ENCODE data around the gene CASP5. TPM values are rescaled to one million over a fixed set of nuclear protein-coding genes. Genes with fewer than 3 reads are reported as not detected.

Gene CASP5
- total RNA-seq, 6 donors from 2014 or later = 1.0 to 4.1 (median 3.2) TPM; not detected in 2

DNA sequence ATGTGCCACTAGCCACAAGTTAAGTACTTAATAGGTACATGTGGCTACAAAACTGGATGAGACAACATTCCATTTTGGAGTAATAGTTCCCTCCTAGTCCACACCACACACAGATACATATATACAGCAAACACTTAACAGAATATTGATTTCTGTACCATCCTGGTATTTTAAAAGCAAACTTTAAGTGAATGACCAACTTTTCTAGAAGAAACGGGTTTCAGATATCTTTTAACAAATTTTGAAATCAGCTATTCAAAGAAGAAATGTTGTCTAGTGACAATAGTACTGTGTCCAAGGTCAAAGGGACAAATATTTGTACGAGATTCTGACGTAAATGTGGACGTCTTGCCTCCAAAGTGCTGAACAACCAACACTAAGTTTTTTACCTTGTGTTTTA is 34.5 kb upstream of the CASP5 start:
- Histone ChIP-seq H3K36me3 (no peaks in the 10 kb centered on the region), H3K4me1 (no peaks in the 10 kb centered on the region), H3K27me3 (no peaks in the 10 kb centered on the region), H3K4me3 (no peak overlapping the region), H3K9me3 (no peaks in the 10 kb centered on the region), H3K27ac (no peak overlapping the region)
- ATAC-seq (ENCODE audit: low FRiP score in 2 of 2) (no peak), DNase-seq (no peak)
- TF ChIP-seq EP300 (IDR thresholded peaks at IDR 0.05) (no peak), POLR2A (IDR thresholded peaks at IDR 0.05) (no peak), POLR2AphosphoS5 (IDR thresholded peaks at IDR 0.05) (no peak)
- TF ChIP-seq, protein P1, sequence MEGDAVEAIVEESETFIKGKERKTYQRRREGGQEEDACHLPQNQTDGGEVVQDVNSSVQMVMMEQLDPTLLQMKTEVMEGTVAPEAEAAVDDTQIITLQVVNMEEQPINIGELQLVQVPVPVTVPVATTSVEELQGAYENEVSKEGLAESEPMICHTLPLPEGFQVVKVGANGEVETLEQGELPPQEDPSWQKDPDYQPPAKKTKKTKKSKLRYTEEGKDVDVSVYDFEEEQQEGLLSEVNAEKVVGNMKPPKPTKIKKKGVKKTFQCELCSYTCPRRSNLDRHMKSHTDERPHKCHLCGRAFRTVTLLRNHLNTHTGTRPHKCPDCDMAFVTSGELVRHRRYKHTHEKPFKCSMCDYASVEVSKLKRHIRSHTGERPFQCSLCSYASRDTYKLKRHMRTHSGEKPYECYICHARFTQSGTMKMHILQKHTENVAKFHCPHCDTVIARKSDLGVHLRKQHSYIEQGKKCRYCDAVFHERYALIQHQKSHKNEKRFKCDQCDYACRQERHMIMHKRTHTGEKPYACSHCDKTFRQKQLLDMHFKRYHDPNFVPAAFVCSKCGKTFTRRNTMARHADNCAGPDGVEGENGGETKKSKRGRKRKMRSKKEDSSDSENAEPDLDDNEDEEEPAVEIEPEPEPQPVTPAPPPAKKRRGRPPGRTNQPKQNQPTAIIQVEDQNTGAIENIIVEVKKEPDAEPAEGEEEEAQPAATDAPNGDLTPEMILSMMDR (IDR thresholded peaks at IDR 0.05) = no peak
- 63 to 66% methylated on average over 4 of the region's 4 CpGs for WGBS, 2 donors

DNA sequence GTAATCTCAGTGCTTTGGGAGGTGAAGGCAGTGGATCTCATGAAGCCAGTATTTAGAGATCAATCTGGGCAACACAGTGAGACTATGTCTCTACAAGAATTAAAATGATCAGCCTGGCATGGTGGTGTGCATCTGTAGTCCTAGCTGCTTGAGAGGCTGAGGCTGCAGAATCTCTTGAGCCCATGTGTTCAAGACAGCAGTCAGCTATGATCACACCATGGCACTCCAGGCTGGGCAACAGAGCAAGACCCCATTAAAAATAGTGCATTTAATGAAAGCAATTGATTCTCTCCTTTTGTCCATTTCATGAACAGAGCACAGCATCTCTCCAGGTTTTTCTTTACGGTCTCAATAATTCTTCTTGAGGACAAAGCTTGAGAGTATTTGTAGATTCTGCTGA is 33.5 kb upstream of the CASP5 start:
- H3K4me3 ChIP-seq = no peak overlapping the region
- no peaks in the 10 kb centered on the region for H3K9me3 ChIP-seq
- 93 to 100% methylated on average over 1 of the region's 1 CpG for WGBS, 2 donors
- ATAC-seq (ENCODE audit: low FRiP score in 2 of 2) (no peak), DNase-seq (no peak)
- no peaks in the 10 kb centered on the region for H3K4me1 ChIP-seq
- H3K36me3 ChIP-seq = no peaks in the 10 kb centered on the region
- no peak for TF ChIP-seq EP300 (IDR thresholded peaks at IDR 0.05)
- TF ChIP-seq, protein P1 (IDR thresholded peaks at IDR 0.05) = no peak
- TF ChIP-seq POLR2A (IDR thresholded peaks at IDR 0.05) = no peak
- no peak for TF ChIP-seq POLR2AphosphoS5 (IDR thresholded peaks at IDR 0.05)
- H3K27ac ChIP-seq = no peak overlapping the region
- no peaks in the 10 kb centered on the region for H3K27me3 ChIP-seq

DNA sequence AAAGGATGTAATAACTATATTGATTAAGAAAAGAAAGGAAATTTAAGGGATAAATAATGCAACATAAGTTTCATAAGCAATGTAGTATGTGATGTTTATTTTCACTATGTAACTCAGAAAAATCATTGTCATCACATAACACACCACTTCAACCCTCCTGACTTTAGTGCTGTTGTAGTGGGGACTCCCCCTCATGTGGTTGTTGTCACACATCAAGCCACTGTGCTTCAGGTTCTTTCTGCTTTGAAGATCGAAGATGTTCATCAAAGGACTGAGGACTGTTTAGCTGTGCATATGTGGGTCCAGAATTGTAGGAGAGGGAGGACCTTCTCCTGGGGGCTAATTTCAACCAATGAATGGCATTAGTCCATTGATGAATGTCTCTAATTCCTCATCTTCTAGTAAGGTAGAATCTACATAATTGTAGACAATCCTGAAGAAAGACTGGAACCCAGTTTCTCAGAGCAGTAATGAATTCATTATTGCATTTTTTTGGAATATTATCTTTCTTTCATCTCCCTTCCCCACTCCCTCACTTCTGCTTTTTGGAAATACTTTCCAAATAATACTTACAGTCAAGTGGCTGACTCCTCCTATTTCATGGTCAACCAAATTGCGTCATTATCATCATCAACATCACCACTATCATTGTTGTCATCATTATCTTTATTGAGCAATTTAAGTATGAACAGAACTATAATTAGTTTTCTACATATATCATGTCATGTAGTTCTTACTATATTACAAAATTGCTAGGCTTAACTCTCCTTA is 31.9 kb upstream of the CASP5 start:
- DNase-seq = no peak
- WGBS, 2 donors = 61 to 91% methylated on average over 2 of the region's 2 CpGs
- Histone ChIP-seq H3K27ac (no peak overlapping the region), H3K4me1 (no peaks in the 10 kb centered on the region), H3K9me3 (no peaks in the 10 kb centered on the region), H3K36me3 (no peaks in the 10 kb centered on the region), H3K27me3 (no peaks in the 10 kb centered on the region), H3K4me3 (no peak overlapping the region)
- no peak for ATAC-seq (ENCODE audit: low FRiP score in 2 of 2)
- no peak for TF ChIP-seq EP300 (IDR thresholded peaks at IDR 0.05)
- TF ChIP-seq POLR2AphosphoS5 (IDR thresholded peaks at IDR 0.05) = no peak
- TF ChIP-seq, protein P1 (IDR thresholded peaks at IDR 0.05) = no peak
- no peak for TF ChIP-seq POLR2A (IDR thresholded peaks at IDR 0.05)

DNA sequence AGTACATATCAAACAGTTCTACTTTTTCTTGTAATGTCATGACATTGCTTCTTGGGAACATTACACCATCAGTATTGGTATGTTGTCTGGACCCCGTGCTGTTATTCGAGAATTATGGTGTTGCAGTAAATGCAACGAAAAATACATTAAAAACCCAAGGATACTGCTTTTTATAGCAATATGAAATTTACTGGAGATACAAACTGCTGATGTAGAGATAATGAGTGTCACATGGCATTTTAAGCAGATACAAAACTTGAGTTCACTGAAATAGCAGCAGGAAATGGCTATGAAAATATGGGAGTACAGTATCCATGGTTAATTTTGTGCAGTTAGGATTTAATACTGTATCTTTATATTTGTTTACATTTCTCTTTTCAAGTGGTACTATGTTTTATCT is 29.5 kb upstream of the CASP5 start:
- Histone ChIP-seq H3K4me3 (no peak overlapping the region), H3K27me3 (no peaks in the 10 kb centered on the region), H3K9me3 (no peaks in the 10 kb centered on the region), H3K4me1 (peaks cover 0 to 4% (median under 1%) of the 10 kb centered on the region in 4 donors), H3K27ac (no peak overlapping the region), H3K36me3 (no peaks in the 10 kb centered on the region)
- WGBS, 2 donors = 94 to 96% methylated on average over 3 of the region's 3 CpGs
- TF ChIP-seq, protein P1 (IDR thresholded peaks at IDR 0.05) = no peak
- no peak for TF ChIP-seq EP300 (IDR thresholded peaks at IDR 0.05)
- no peak for TF ChIP-seq POLR2A (IDR thresholded peaks at IDR 0.05)
- TF ChIP-seq POLR2AphosphoS5 (IDR thresholded peaks at IDR 0.05) = no peak
- no peak for ATAC-seq (ENCODE audit: low FRiP score in 2 of 2)
- no peak for DNase-seq

DNA sequence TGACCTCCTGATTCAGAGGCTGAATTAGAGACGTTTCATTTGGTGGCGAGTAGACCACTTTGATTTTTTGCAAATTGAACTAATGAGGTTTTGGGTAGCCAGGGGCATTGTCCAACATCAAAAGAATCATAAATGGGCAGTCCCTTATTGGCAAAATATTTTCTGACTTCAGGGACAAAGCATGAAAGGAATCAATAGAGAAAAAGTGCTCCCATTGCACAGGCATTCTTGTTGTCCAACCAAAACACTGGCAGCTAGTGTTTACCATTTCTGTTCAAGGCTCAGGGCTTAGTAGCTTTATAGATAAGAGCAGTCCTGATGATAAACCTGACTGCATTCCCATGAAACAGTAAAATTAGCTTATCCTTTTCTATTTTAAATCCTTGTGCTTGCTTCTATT is 28.6 kb upstream of the CASP5 start:
- H3K36me3 ChIP-seq = no peaks in the 10 kb centered on the region
- H3K27ac ChIP-seq = no peak overlapping the region
- no peak for DNase-seq
- peaks cover 0 to 12% (median 8%) of the 10 kb centered on the region in 4 donors for H3K4me1 ChIP-seq
- no peaks in the 10 kb centered on the region for H3K9me3 ChIP-seq
- no peak for ATAC-seq (ENCODE audit: low FRiP score in 2 of 2)
- no peak overlapping the region for H3K4me3 ChIP-seq
- 90 to 94% methylated on average over 2 of the region's 2 CpGs for WGBS, 2 donors
- no peaks in the 10 kb centered on the region for H3K27me3 ChIP-seq
- TF ChIP-seq POLR2AphosphoS5 (IDR thresholded peaks at IDR 0.05) = no peak
